ENCODE measurements around the gene CLIC4.
"Not testable (repeated sequence)": the region's sequence is repeated elsewhere in the genome, so short reads cannot be mapped to it uniquely, and the experiment has no call there.

CLIC4 gene

GRCh38 chr1:24778141-24778540 lies 32.9 kb downstream of the CLIC4 start:
- Histone ChIP-seq H3K9me3 (ENCODE audit: control insufficient read depth, insufficient read depth, low read length) (no peaks in the 10 kb centered on the region), H3K36me3 (ENCODE audit: control insufficient read depth, insufficient read depth, low read length) (peaks cover 12% of the 10 kb centered on the region; the same call in 1 of the 2 replicates), H3K27ac (ENCODE audit: low read depth, low read length) (no peak overlapping the region), H3K4me1 (ENCODE audit: control insufficient read depth, insufficient read depth, low read length) (no peaks in the 10 kb centered on the region), H3K4me3 (ENCODE audit: low read depth, low read length) (no peak overlapping the region), H3K9ac (ENCODE audit: low read depth, low read length) (no peak overlapping the region), H3K27me3 (ENCODE audit: control insufficient read depth, insufficient read depth, low read length) (no peaks in the 10 kb centered on the region)

DNA sequence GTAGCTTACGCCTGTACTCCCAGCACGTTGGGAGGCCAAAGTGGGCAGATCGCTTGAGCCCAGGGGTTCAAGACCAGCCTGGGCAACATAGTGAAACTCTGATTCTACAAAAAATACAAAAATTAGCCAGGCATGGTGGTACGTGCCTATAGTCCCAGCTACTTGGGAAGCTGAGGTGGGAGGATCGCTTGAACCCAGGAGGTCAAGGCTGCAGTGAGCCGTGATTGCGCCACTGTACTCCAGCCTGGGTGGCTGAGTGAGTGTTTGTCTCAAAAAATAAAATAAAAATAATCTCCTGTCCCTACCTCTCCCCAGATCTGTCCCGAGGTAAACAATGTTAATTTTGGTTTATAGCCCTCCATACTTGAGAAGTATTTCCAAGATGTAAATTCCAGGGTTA lies 34.0 kb downstream of the CLIC4 start:
- H3K4me1 ChIP-seq (ENCODE audit: control insufficient read depth, insufficient read depth, low read length); H3K9ac ChIP-seq (ENCODE audit: low read depth, low read length); H3K9me3 ChIP-seq (ENCODE audit: control insufficient read depth, insufficient read depth, low read length); H3K4me3 ChIP-seq (ENCODE audit: low read depth, low read length); H3K27me3 ChIP-seq (ENCODE audit: control insufficient read depth, insufficient read depth, low read length); H3K27ac ChIP-seq (ENCODE audit: low read depth, low read length): not testable (repeated sequence)
- H3K36me3 ChIP-seq (ENCODE audit: control insufficient read depth, insufficient read depth, low read length): peaks cover 12% of the 10 kb centered on the region; the same call in 1 of the 2 replicates

- H3K36me3 ChIP-seq (ENCODE audit: control insufficient read depth, insufficient read depth, low read length): peaks cover 9% of the 10 kb centered on the region; the same call in 1 of the 2 replicates
- no peak overlapping the region for H3K27ac ChIP-seq (ENCODE audit: low read depth, low read length)
- no peaks in the 10 kb centered on the region for H3K9me3 ChIP-seq (ENCODE audit: control insufficient read depth, insufficient read depth, low read length)
- no peak overlapping the region for H3K4me3 ChIP-seq (ENCODE audit: low read depth, low read length)
- no peaks in the 10 kb centered on the region for H3K4me1 ChIP-seq (ENCODE audit: control insufficient read depth, insufficient read depth, low read length)
- H3K9ac ChIP-seq (ENCODE audit: low read depth, low read length): no peak overlapping the region
- H3K27me3 ChIP-seq (ENCODE audit: control insufficient read depth, insufficient read depth, low read length): no peaks in the 10 kb centered on the region
Measured at GRCh38 chr1:24779689-24780464, 34.6 kb downstream of the CLIC4 start.

DNA sequence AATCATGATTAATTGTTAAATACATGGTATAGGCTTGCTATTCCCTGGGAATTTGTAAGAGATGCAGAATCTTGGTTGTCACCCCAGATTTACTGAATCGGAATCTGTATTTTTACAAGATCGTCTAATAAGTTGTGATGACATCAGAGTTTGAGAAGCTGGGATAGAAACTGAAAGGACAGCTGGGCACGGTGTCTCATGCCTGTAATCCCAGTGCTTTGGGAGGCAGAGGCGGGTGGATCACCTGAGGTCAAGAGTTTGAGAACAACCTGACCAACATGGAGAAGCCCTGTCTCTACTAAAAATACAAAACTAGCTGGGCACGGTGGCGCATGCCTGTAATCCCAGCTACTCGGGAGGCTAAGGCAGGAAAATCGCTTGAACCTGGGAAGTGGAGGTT lies 35.4 kb downstream of the CLIC4 start:
- not testable (repeated sequence) for H3K27ac ChIP-seq (ENCODE audit: low read depth, low read length); H3K9me3 ChIP-seq (ENCODE audit: control insufficient read depth, insufficient read depth, low read length); H3K4me3 ChIP-seq (ENCODE audit: low read depth, low read length); H3K27me3 ChIP-seq (ENCODE audit: control insufficient read depth, insufficient read depth, low read length); H3K9ac ChIP-seq (ENCODE audit: low read depth, low read length); H3K36me3 ChIP-seq (ENCODE audit: control insufficient read depth, insufficient read depth, low read length); H3K4me1 ChIP-seq (ENCODE audit: control insufficient read depth, insufficient read depth, low read length)

DNA sequence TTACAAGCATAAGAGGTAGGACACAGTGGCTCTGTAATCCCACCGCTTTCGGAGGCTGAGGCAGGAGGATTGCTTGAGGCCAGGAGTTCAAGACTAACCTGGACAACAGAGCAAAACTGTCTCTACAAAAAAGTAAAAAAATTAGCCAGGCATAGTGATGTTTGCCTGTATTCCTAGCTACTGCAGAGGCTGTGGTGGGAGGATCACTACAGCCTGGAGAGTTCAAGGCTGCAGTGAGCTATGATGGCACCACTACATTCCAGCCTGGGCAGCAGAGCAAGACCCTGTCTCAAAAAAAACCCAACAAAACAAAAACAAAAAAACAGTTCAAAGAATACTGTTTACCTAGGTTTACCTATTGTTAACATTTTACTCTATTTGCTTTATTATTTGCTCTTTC lies 37.4 kb downstream of the CLIC4 start:
- Histone ChIP-seq H3K9ac (ENCODE audit: low read depth, low read length) (no peak overlapping the region), H3K4me1 (ENCODE audit: control insufficient read depth, insufficient read depth, low read length) (no peaks in the 10 kb centered on the region), H3K9me3 (ENCODE audit: control insufficient read depth, insufficient read depth, low read length) (no peaks in the 10 kb centered on the region), H3K27me3 (ENCODE audit: control insufficient read depth, insufficient read depth, low read length) (no peaks in the 10 kb centered on the region), H3K36me3 (ENCODE audit: control insufficient read depth, insufficient read depth, low read length) (peaks cover 9% of the 10 kb centered on the region; the same call in 1 of the 2 replicates), H3K27ac (ENCODE audit: low read depth, low read length) (no peak overlapping the region), H3K4me3 (ENCODE audit: low read depth, low read length) (no peak overlapping the region)

DNA sequence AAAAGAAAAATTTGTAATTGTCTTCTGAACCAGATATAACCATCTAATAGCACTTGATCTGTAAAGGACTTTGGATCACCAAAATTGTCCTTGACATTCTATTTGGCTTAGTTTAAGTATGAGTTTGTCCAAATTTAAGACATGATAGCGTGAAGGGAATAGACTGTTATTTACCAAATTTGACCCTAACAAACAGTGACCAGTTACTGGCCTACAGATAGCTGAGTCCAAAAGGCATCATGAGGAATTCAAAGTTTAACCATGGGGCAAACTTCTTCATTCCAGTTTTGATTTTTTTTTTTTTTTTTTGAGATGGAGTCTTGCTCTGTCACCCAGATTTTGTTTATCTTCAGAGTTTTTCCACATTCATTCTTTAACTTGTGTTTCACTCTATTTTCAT lies 38.5 kb downstream of the CLIC4 start:
- no peaks in the 10 kb centered on the region for H3K4me1 ChIP-seq (ENCODE audit: control insufficient read depth, insufficient read depth, low read length)
- H3K27ac ChIP-seq (ENCODE audit: low read depth, low read length): no peak overlapping the region
- H3K4me3 ChIP-seq (ENCODE audit: low read depth, low read length): no peak overlapping the region
- no peak overlapping the region for H3K9ac ChIP-seq (ENCODE audit: low read depth, low read length)
- peaks cover 9% of the 10 kb centered on the region; the same call in 1 of the 2 replicates for H3K36me3 ChIP-seq (ENCODE audit: control insufficient read depth, insufficient read depth, low read length)
- no peaks in the 10 kb centered on the region for H3K27me3 ChIP-seq (ENCODE audit: control insufficient read depth, insufficient read depth, low read length)
- H3K9me3 ChIP-seq (ENCODE audit: control insufficient read depth, insufficient read depth, low read length): no peaks in the 10 kb centered on the region

- Histone ChIP-seq H3K4me3 (ENCODE audit: low read depth, low read length) (no peak overlapping the region), H3K4me1 (ENCODE audit: control insufficient read depth, insufficient read depth, low read length) (no peaks in the 10 kb centered on the region), H3K9me3 (ENCODE audit: control insufficient read depth, insufficient read depth, low read length) (no peaks in the 10 kb centered on the region), H3K36me3 (ENCODE audit: control insufficient read depth, insufficient read depth, low read length) (peaks cover 3% of the 10 kb centered on the region; the same call in 1 of the 2 replicates), H3K27me3 (ENCODE audit: control insufficient read depth, insufficient read depth, low read length) (no peaks in the 10 kb centered on the region), H3K27ac (ENCODE audit: low read depth, low read length) (no peak overlapping the region), H3K9ac (ENCODE audit: low read depth, low read length) (no peak overlapping the region)
Measured at GRCh38 chr1:24786191-24786590, 40.9 kb downstream of the CLIC4 start.

- Histone ChIP-seq H3K27me3 (ENCODE audit: control insufficient read depth, insufficient read depth, low read length) (no peaks in the 10 kb centered on the region), H3K27ac (ENCODE audit: low read depth, low read length) (no peak overlapping the region)
Measured at GRCh38 chr1:24790490-24790889, 45.2 kb downstream of the CLIC4 start.

GRCh38 chr1:24793447-24794129 lies 48.3 kb downstream of the CLIC4 start:
- H3K36me3 ChIP-seq (ENCODE audit: control insufficient read depth, insufficient read depth, low read length): peaks cover 16% of the 10 kb centered on the region
- H3K9me3 ChIP-seq (ENCODE audit: control insufficient read depth, insufficient read depth, low read length): peaks cover 12% of the 10 kb centered on the region
- H3K27me3 ChIP-seq (ENCODE audit: control insufficient read depth, insufficient read depth, low read length): no peaks in the 10 kb centered on the region
- H3K4me3 ChIP-seq (ENCODE audit: low read depth, low read length): no peak overlapping the region
- no peak overlapping the region for H3K27ac ChIP-seq (ENCODE audit: low read depth, low read length)
- H3K9ac ChIP-seq (ENCODE audit: low read depth, low read length): no peak overlapping the region
- no peaks in the 10 kb centered on the region for H3K4me1 ChIP-seq (ENCODE audit: control insufficient read depth, insufficient read depth, low read length)

More at GRCh38 chr1:24790490-24790889, 45.2 kb downstream of the CLIC4 start:
- Histone ChIP-seq H3K4me3 (ENCODE audit: low read depth, low read length) (no peak overlapping the region), H3K36me3 (ENCODE audit: control insufficient read depth, insufficient read depth, low read length) (no peaks in the 10 kb centered on the region; the same call in 1 of the 2 replicates), H3K9ac (ENCODE audit: low read depth, low read length) (no peak overlapping the region), H3K9me3 (ENCODE audit: control insufficient read depth, insufficient read depth, low read length) (no peaks in the 10 kb centered on the region), H3K4me1 (ENCODE audit: control insufficient read depth, insufficient read depth, low read length) (no peaks in the 10 kb centered on the region)

DNA sequence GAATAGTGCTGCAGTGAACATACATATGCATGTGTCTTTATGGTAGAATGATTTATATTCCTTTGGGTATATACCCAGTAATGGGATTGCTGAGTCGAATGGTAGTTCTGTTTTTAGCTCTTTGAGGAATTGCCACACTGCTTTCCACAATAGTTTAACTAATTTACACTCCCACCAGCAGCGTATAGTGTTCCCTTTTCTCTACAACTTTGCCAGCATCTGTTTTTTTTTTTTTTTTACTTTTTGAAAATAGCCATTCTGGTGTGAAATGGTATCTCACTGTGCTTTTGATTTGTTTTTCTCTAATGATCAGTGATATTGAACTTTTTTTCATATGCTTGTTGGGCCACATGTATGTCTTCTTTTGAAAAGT lies 48.9 kb downstream of the CLIC4 start:
- peaks cover 12% of the 10 kb centered on the region for H3K9me3 ChIP-seq (ENCODE audit: control insufficient read depth, insufficient read depth, low read length)
- H3K36me3 ChIP-seq (ENCODE audit: control insufficient read depth, insufficient read depth, low read length): peaks cover 16% of the 10 kb centered on the region
- H3K4me1 ChIP-seq (ENCODE audit: control insufficient read depth, insufficient read depth, low read length); H3K27ac ChIP-seq (ENCODE audit: low read depth, low read length); H3K9ac ChIP-seq (ENCODE audit: low read depth, low read length); H3K27me3 ChIP-seq (ENCODE audit: control insufficient read depth, insufficient read depth, low read length); H3K4me3 ChIP-seq (ENCODE audit: low read depth, low read length): not testable (repeated sequence)

DNA sequence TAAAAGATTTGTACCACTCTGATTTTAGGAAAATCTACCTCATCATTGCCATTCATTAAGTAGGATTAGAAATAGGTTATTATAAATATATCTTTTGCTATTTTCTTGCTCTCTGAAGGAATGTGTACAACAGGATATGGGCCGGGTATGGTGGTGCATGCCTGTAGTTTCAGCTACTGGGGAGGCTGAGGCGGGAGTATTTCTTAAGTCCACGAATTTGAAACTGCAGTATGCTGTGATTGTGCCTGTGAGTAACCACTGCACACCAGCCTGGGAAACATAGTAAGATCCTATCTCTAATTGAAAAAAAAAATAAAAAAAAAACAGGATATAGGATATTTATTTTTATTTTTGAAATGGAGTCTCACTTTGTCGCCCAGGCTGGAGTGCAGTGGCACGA lies 50.0 kb downstream of the CLIC4 start:
- Histone ChIP-seq H3K27ac (ENCODE audit: low read depth, low read length) (no peak overlapping the region), H3K27me3 (ENCODE audit: control insufficient read depth, insufficient read depth, low read length) (no peaks in the 10 kb centered on the region), H3K9ac (ENCODE audit: low read depth, low read length) (no peak overlapping the region), H3K4me1 (ENCODE audit: control insufficient read depth, insufficient read depth, low read length) (no peaks in the 10 kb centered on the region), H3K4me3 (ENCODE audit: low read depth, low read length) (no peak overlapping the region), H3K9me3 (ENCODE audit: control insufficient read depth, insufficient read depth, low read length) (peaks cover 12% of the 10 kb centered on the region), H3K36me3 (ENCODE audit: control insufficient read depth, insufficient read depth, low read length) (peaks cover 16% of the 10 kb centered on the region)

Data from HUES48 (cell line).